Endothelial cell of umbilical vein (primary cell): Measurements from ENCODE around the gene GUCY1B1. TPM values are rescaled to one million over a fixed set of nuclear protein-coding genes. Genes with fewer than 3 reads are reported as not detected.

ENCODE experiments used
- BruUV-seq: library from RNA; stranded (reverse); fragments of 400-500 nt; replicated peaks from 2 replicates; lab custom pipeline; 2021; lab: Mats Ljungman, UMichigan
- CTCF ChIA-PET: fragments of 300-600, 350-600 bp; sonication (Branson Sonifier 250); formaldehyde crosslinking; loops from one replicate; lab custom pipeline; 2021; ENCODE audit warnings: antibody characterized with exemption, inconsistent platforms; lab: Charles Lee
- POLR2A ChIA-PET: fragments of 300-600, 350-600 bp; sonication (Branson Sonifier 250); formaldehyde crosslinking; loops from one replicate; lab custom pipeline; 2021; ENCODE audit warnings: antibody characterized with exemption, inconsistent platforms; lab: Charles Lee
- DNase-seq: peaks from one replicate; pipeline ENCODE4 v3.0.0-alpha.2; 2011; ENCODE audit warnings: low read depth, low spot score
- FAIRE-seq: peaks from 2 replicates; lab custom pipeline; 2011; peaks lifted over from hg19 to GRCh38; lab: Jason Lieb, UNC
- H2AFZ ChIP-seq: 2 replicates; pipeline ENCODE4 v1.6.0; 2012; ENCODE audit warnings: low read depth, low read length, control low read depth, inconsistent platforms
- H3K27ac ChIP-seq: 2 replicates; pipeline ENCODE4 v1.5.1; 2011; ENCODE audit warnings: low read depth, mild to moderate bottlenecking, control low read depth, low read length, moderate library complexity; ENCODE audit not compliant: insufficient read depth
- H3K27me3 ChIP-seq, 2 experiments: 2 replicates each; pipeline versions ENCODE4 v1.6.0 to v1.6.1; 2011; ENCODE audit warnings: low read length in 2 of 2, mixed read lengths in 1 of 2; ENCODE audit not compliant: control insufficient read depth in 2 of 2, insufficient read depth in 2 of 2
- H3K36me3 ChIP-seq, 2 experiments: 2 replicates in 1 of 2; 3 replicates in 1 of 2; pipeline ENCODE4 v1.5.1; 2011; ENCODE audit warnings: low read length in 2 of 2, mild to moderate bottlenecking in 1 of 2, moderate library complexity in 1 of 2; ENCODE audit not compliant: control insufficient read depth in 2 of 2, insufficient read depth in 2 of 2; ENCODE audit errors: extremely low read depth in 1 of 2
- H3K4me1 ChIP-seq: 3 replicates; pipeline ENCODE4 v1.5.1; 2011; ENCODE audit warnings: mild to moderate bottlenecking, low read length; ENCODE audit not compliant: control insufficient read depth, insufficient read depth; ENCODE audit errors: extremely low read depth
- H3K4me2 ChIP-seq: 2 replicates; pipeline ENCODE4 v1.6.1; 2011; ENCODE audit warnings: low read length, control low read depth, mixed read lengths; ENCODE audit not compliant: insufficient read depth
- H3K4me3 ChIP-seq, 3 experiments: fragments of 200-600 bp in 1 of 3; sonication (generic), shearing (Covaris generic) in 1 of 3; replicated peaks in 1 of 3; 2 replicates each; pipeline ENCODE4 v1.5.1; 2011 to 2016; ENCODE audit warnings: control low read depth in 3 of 3, low read length in 3 of 3, mild to moderate bottlenecking in 2 of 3, inconsistent platforms in 1 of 3, low read depth in 1 of 3, moderate library complexity in 1 of 3; ENCODE audit not compliant: insufficient read depth in 1 of 3
- H3K79me2 ChIP-seq: 2 replicates; pipeline ENCODE4 v1.6.0; 2012; ENCODE audit warnings: low read length, inconsistent platforms; ENCODE audit not compliant: control insufficient read depth, insufficient read depth
- H3K9ac ChIP-seq: replicated peaks from 2 replicates; pipeline ENCODE3; 2011; ENCODE audit warnings: low read length, control low read depth; ENCODE audit not compliant: insufficient read depth; ENCODE audit errors: extremely low read depth
- H3K9me1 ChIP-seq: replicated peaks from 3 replicates; pipeline ENCODE4 v1.6.0; 2011; ENCODE audit warnings: mild to moderate bottlenecking, low read length; ENCODE audit not compliant: control insufficient read depth, insufficient read depth; ENCODE audit errors: extremely low read depth
- H3K9me3 ChIP-seq: replicated peaks from 2 replicates; pipeline ENCODE4 v1.5.1; 2012; ENCODE audit warnings: low read length, inconsistent platforms; ENCODE audit not compliant: control insufficient read depth, insufficient read depth
- H4K20me1 ChIP-seq: replicated peaks from 2 replicates; pipeline ENCODE3; 2011; ENCODE audit warnings: mild to moderate bottlenecking, low read length; ENCODE audit not compliant: control insufficient read depth, insufficient read depth; ENCODE audit errors: extremely low read depth
- EZH2 ChIP-seq: IDR thresholded peaks from 2 replicates; pipeline ENCODE4 v1.6.1; 2012; ENCODE audit warnings: borderline replicate concordance, low read depth, mild to moderate bottlenecking, moderate library complexity, low read length, inconsistent platforms; ENCODE audit not compliant: severe bottlenecking
- FOS ChIP-seq: IDR thresholded peaks from 2 replicates; pipeline ENCODE4 v1.6.1; 2011; ENCODE audit warnings: mild to moderate bottlenecking, low read length, moderate library complexity, borderline replicate concordance; ENCODE audit not compliant: insufficient read depth
- GATA2 ChIP-seq: IDR thresholded peaks from 2 replicates; pipeline ENCODE4 v1.7.0; 2011; ENCODE audit warnings: low read depth, mild to moderate bottlenecking, moderate library complexity, mixed read lengths, low read length; ENCODE audit not compliant: insufficient read length, insufficient read depth
- JUN ChIP-seq: IDR thresholded peaks from 2 replicates; pipeline ENCODE4 v1.6.1; 2011; ENCODE audit warnings: borderline replicate concordance, low read depth; ENCODE audit not compliant: insufficient read length, insufficient read depth
- MYC ChIP-seq: IDR thresholded peaks from one replicate; pipeline ENCODE4 v1.6.1; 2011; ENCODE audit warnings: mild to moderate bottlenecking, low read depth, low read length
- POLR2A ChIP-seq: IDR thresholded peaks from 2 replicates; pipeline ENCODE4 v1.6.1; 2012; ENCODE audit warnings: low read depth, mild to moderate bottlenecking, control low read depth, low read length
- POLR2AphosphoS5 ChIP-seq: IDR thresholded peaks from 2 replicates; pipeline ENCODE4 v1.6.1; 2012; ENCODE audit warnings: low read depth, mild to moderate bottlenecking, control low read depth, low read length, moderate library complexity; ENCODE audit not compliant: insufficient read depth
- dilution Hi-C: fragments of 300-500 bp; cut with MboI; formaldehyde crosslinking; loops from one replicate; pipeline ENCODE4 v1.15.0; 2019; ENCODE audit warnings: low sequenced_read_pairs; ENCODE audit not compliant: extremely low pct_ligation_motif_present
- intact Hi-C: fragments of 100-400 bp; cut with micrococcal nuclease; formaldehyde crosslinking; loops from one replicate; pipeline ENCODE4 v1.10.0; 2022
- polyA plus RNA-seq, 4 experiments: library from polyadenylated mRNA; depleted of rRNA in 3 of 4; stranded (reverse) in 3 of 4; unstranded in 1 of 4; fragments of >200 nt; gene quantifications; 2 replicates each; pipeline versions ENCODE4 v1.2.1 to v1.2.3, GENCODE V29; 2011 to 2012; ENCODE audit warnings: missing spikeins in 1 of 4
- total RNA-seq: library from RNA; stranded (reverse); gene quantifications from 2 replicates; pipeline ENCODE4 v1.2.3, GENCODE V29; 2021
- TF ChIP-seq, protein P1 (sequence below): IDR thresholded peaks from 2 replicates; pipeline ENCODE4 v1.6.1; 2011; ENCODE audit not compliant: insufficient read depth, insufficient read length
- TF ChIP-seq, protein P2 (sequence below), 2 donors: IDR thresholded peaks; 1 replicate in 1 of 2; 2 replicates in 1 of 2; pipeline ENCODE4 v1.5.1; 2011; ENCODE audit warnings: low read length in 2 of 2, mild to moderate bottlenecking in 2 of 2, moderate library complexity in 2 of 2, control low read depth in 1 of 2, inconsistent platforms in 1 of 2, low read depth in 1 of 2; ENCODE audit not compliant: insufficient read depth in 1 of 2; ENCODE audit errors: extremely low read depth in 1 of 2

The GUCY1B1 gene
- total and polyA plus RNA-seq, 2 donors (not counting 3 experiments of a cell fraction or from before 2014, with no cell fraction given): 1.9 to 4.7 TPM

DNA sequence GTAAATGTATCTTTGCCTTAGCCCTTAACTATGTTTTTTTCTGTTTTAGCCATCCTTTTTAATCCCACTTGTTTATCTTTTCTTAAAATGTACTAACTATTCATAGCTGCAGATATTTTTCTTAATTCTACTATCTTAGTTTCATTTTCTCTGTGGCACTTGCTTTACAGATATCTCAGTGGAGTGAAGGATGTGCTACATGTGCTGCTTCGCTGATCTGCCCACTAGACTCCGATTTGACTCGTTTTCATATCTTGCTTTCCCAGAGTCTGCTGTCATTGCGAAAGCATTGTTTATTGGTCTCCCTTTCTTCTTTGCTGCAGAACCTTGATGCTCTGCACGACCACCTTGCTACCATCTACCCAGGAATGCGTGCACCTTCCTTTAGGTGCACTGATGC lies 30.6 kb downstream of the GUCY1B1 start:
- no peak overlapping the region for H3K9ac ChIP-seq
- H3K9me3 ChIP-seq: no peaks in the 10 kb centered on the region
- H3K9me1 ChIP-seq: no peaks in the 10 kb centered on the region
- DNase-seq (no peak), FAIRE-seq (no peak)
- ChIA-PET CTCF (interaction anchor here (1.2 to 1.8 kb wide), 3 partner anchors 164 to 348 kb away, joined by 5 to 12 read pairs (median 9); partner anchors contain the start of gene CTSO), POLR2A (interaction anchor here (0.6 kb wide), 1 partner anchor 788 kb away, joined by 4 read pairs; no protein-coding TSS in a partner anchor)
- no peaks in the 10 kb centered on the region for H3K27me3 ChIP-seq
- no peak overlapping the region for H2AFZ ChIP-seq
- no peak overlapping the region for H3K4me3 ChIP-seq
- H3K79me2 ChIP-seq: no peaks in the 10 kb centered on the region
- no peaks in the 10 kb centered on the region for H3K4me1 ChIP-seq
- H3K27ac ChIP-seq: no peak overlapping the region
- no peak for TF ChIP-seq EZH2
- TF ChIP-seq GATA2: no peak
- TF ChIP-seq POLR2A: no peak
- TF ChIP-seq JUN: no peak
- intact Hi-C loops: loop anchor here (10.0 kb wide), 1 partner anchor 765 kb away; no protein-coding TSS in a partner anchor
- no TSS peak for BruUV-seq
- dilution Hi-C loops: no loop called here
- H4K20me1 ChIP-seq: no peaks in the 10 kb centered on the region
- H3K36me3 ChIP-seq: no peaks in the 10 kb centered on the region
- H3K4me2 ChIP-seq: no peak overlapping the region

DNA sequence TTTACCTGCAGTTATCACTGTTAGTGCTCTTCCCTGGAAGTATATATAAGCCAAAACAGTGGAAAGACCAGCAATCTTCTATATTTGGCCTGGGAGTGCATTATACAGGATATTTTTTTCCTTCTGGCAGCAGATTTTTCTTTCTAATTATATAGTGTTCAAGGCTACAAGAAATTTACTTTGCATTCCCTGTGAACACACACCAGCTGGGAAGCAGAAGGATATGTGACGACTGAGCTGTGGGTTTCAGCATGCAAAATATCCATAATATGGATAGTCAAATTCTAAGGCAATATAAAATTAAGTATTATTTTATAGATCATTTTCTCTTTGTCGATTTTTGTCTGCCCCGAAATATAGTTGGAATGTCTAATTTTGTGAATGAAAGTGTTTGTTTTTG lies 31.2 kb downstream of the GUCY1B1 start:
- no peak overlapping the region for H3K9ac ChIP-seq
- no peak overlapping the region for H2AFZ ChIP-seq
- no peaks in the 10 kb centered on the region for H3K36me3 ChIP-seq
- H3K27ac ChIP-seq: no peak overlapping the region
- intact Hi-C loops: loop anchor here (10.0 kb wide), 1 partner anchor 765 kb away; no protein-coding TSS in a partner anchor
- BruUV-seq: no TSS peak
- no peaks in the 10 kb centered on the region for H3K27me3 ChIP-seq
- ChIA-PET POLR2A (no interaction called here), CTCF (interaction anchor here (1.2 to 1.8 kb wide), 3 partner anchors 164 to 349 kb away, joined by 5 to 12 read pairs (median 9); partner anchors contain the start of gene CTSO)
- TF ChIP-seq POLR2A: no peak
- no peak for TF ChIP-seq EZH2
- TF ChIP-seq JUN: no peak
- TF ChIP-seq GATA2: no peak
- TF ChIP-seq, protein P1, sequence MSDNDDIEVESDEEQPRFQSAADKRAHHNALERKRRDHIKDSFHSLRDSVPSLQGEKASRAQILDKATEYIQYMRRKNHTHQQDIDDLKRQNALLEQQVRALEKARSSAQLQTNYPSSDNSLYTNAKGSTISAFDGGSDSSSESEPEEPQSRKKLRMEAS: no peak
- TF ChIP-seq, protein P2, sequence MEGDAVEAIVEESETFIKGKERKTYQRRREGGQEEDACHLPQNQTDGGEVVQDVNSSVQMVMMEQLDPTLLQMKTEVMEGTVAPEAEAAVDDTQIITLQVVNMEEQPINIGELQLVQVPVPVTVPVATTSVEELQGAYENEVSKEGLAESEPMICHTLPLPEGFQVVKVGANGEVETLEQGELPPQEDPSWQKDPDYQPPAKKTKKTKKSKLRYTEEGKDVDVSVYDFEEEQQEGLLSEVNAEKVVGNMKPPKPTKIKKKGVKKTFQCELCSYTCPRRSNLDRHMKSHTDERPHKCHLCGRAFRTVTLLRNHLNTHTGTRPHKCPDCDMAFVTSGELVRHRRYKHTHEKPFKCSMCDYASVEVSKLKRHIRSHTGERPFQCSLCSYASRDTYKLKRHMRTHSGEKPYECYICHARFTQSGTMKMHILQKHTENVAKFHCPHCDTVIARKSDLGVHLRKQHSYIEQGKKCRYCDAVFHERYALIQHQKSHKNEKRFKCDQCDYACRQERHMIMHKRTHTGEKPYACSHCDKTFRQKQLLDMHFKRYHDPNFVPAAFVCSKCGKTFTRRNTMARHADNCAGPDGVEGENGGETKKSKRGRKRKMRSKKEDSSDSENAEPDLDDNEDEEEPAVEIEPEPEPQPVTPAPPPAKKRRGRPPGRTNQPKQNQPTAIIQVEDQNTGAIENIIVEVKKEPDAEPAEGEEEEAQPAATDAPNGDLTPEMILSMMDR (IDR thresholded peaks at IDR 0.05; ENCODE audit: extremely low read depth in 1 of 2, insufficient read depth in 1 of 2, low read depth in 1 of 2, low read length in 2 of 2): no peak
- TF ChIP-seq FOS: no peak
- TF ChIP-seq MYC: no peak
- TF ChIP-seq POLR2AphosphoS5: no peak
- DNase-seq: no peak
- no peak for FAIRE-seq
- dilution Hi-C loops: no loop called here
- H4K20me1 ChIP-seq: no peaks in the 10 kb centered on the region
- no peaks in the 10 kb centered on the region for H3K9me3 ChIP-seq
- no peak overlapping the region for H3K4me3 ChIP-seq
- no peaks in the 10 kb centered on the region for H3K9me1 ChIP-seq
- H3K4me1 ChIP-seq: no peaks in the 10 kb centered on the region
- H3K79me2 ChIP-seq: no peaks in the 10 kb centered on the region
- no peak overlapping the region for H3K4me2 ChIP-seq
